ENCODE measurements around the gene ADAMTS4. TPM values are rescaled to one million over a fixed set of nuclear protein-coding genes. Genes with fewer than 3 reads are reported as not detected.

ADAMTS4 gene
- total and polyA plus RNA-seq, 2 donors (not counting 1 experiment from before 2014, with no cell fraction given), result 1.0 to 1.3 TPM

- Histone ChIP-seq H4K20me1 (ENCODE audit: control insufficient read depth, extremely low read depth, insufficient read depth, low read length) (no peaks in the 10 kb centered on the region), H3K4me1 (ENCODE audit: control insufficient read depth, extremely low read depth, insufficient read depth, low read length) (peaks cover 9% of the 10 kb centered on the region), H3K9me3 (ENCODE audit: control insufficient read depth, insufficient read depth, low read depth, low read length) (no peaks in the 10 kb centered on the region), H3K9ac (ENCODE audit: insufficient read depth, low read length) (no peak overlapping the region), H3K4me3 (replicated peaks in 1 of 4; ENCODE audit: control extremely low read depth in 1 of 4, insufficient read depth in 1 of 4, low read depth in 3 of 4, low read length in 4 of 4) (no peak overlapping the region), H3K27ac (ENCODE audit: insufficient read depth, low read length) (no peak overlapping the region), H3K36me3 (ENCODE audit: control insufficient read depth, insufficient read depth, low read length) (peaks cover 16% of the 10 kb centered on the region), H3K4me2 (ENCODE audit: extremely low read depth, insufficient read depth, low read length) (no peak overlapping the region), H3K79me2 (ENCODE audit: control insufficient read depth, insufficient read depth, low read length) (peaks cover 4% of the 10 kb centered on the region), H3K27me3 (ENCODE audit: control insufficient read depth, insufficient read depth, low read length) (no peaks in the 10 kb centered on the region), H2AFZ (ENCODE audit: low read length) (no peak overlapping the region)
- DNase-seq (ENCODE audit: low read depth in 2 of 2), result no peak
- TF ChIP-seq EZH2 (IDR thresholded peaks at IDR 0.05; ENCODE audit: low read length, missing control alignments) (no peak), CTCF (conservative IDR thresholded peaks at IDR 0.05 in 1 of 2, IDR thresholded peaks at IDR 0.05 in 1 of 2; ENCODE audit: low read depth in 1 of 2, low read length in 2 of 2) (no peak)
Measured at GRCh38 chr1:161191971-161192370, 6.9 kb downstream of the ADAMTS4 start.

GRCh38 chr1:161190962-161191521 lies 7.8 kb downstream of the ADAMTS4 start:
- H3K4me3 ChIP-seq (replicated peaks in 1 of 4; ENCODE audit: control extremely low read depth in 1 of 4, insufficient read depth in 1 of 4, low read depth in 3 of 4, low read length in 4 of 4), result no peak overlapping the region
- peaks cover under 1% of the 10 kb centered on the region for H3K79me2 ChIP-seq (ENCODE audit: control insufficient read depth, insufficient read depth, low read length)
- no peaks in the 10 kb centered on the region for H3K27me3 ChIP-seq (ENCODE audit: control insufficient read depth, insufficient read depth, low read length)
- TF ChIP-seq EZH2 (IDR thresholded peaks at IDR 0.05; ENCODE audit: low read length, missing control alignments) (no peak), CTCF (conservative IDR thresholded peaks at IDR 0.05 in 1 of 2, IDR thresholded peaks at IDR 0.05 in 1 of 2; ENCODE audit: low read depth in 1 of 2, low read length in 2 of 2) (no peak)
- DNase-seq (ENCODE audit: low read depth in 2 of 2), result no peak
- no peak overlapping the region for H2AFZ ChIP-seq (ENCODE audit: low read length)
- no peaks in the 10 kb centered on the region for H4K20me1 ChIP-seq (ENCODE audit: control insufficient read depth, extremely low read depth, insufficient read depth, low read length)
- H3K36me3 ChIP-seq (ENCODE audit: control insufficient read depth, insufficient read depth, low read length), result peaks cover 14% of the 10 kb centered on the region
- no peaks in the 10 kb centered on the region for H3K4me1 ChIP-seq (ENCODE audit: control insufficient read depth, extremely low read depth, insufficient read depth, low read length)
- H3K4me2 ChIP-seq (ENCODE audit: extremely low read depth, insufficient read depth, low read length), result no peak overlapping the region
- no peaks in the 10 kb centered on the region for H3K9me3 ChIP-seq (ENCODE audit: control insufficient read depth, insufficient read depth, low read depth, low read length)
- no peak overlapping the region for H3K9ac ChIP-seq (ENCODE audit: insufficient read depth, low read length)
- no peak overlapping the region for H3K27ac ChIP-seq (ENCODE audit: insufficient read depth, low read length)

- Histone ChIP-seq H3K4me1 (ENCODE audit: control insufficient read depth, extremely low read depth, insufficient read depth, low read length) (peaks cover 2% of the 10 kb centered on the region), H3K27ac (ENCODE audit: insufficient read depth, low read length) (no peak overlapping the region), H3K9ac (ENCODE audit: insufficient read depth, low read length) (no peak overlapping the region), H4K20me1 (ENCODE audit: control insufficient read depth, extremely low read depth, insufficient read depth, low read length) (no peaks in the 10 kb centered on the region), H3K4me2 (ENCODE audit: extremely low read depth, insufficient read depth, low read length) (no peak overlapping the region), H3K9me3 (ENCODE audit: control insufficient read depth, insufficient read depth, low read depth, low read length) (no peaks in the 10 kb centered on the region), H3K27me3 (ENCODE audit: control insufficient read depth, insufficient read depth, low read length) (no peaks in the 10 kb centered on the region), H3K79me2 (ENCODE audit: control insufficient read depth, insufficient read depth, low read length) (no peaks in the 10 kb centered on the region), H3K4me3 (replicated peaks in 1 of 4; ENCODE audit: control extremely low read depth in 1 of 4, insufficient read depth in 1 of 4, low read depth in 3 of 4, low read length in 4 of 4) (no peak overlapping the region), H3K36me3 (ENCODE audit: control insufficient read depth, insufficient read depth, low read length) (peaks cover 14% of the 10 kb centered on the region), H2AFZ (ENCODE audit: low read length) (no peak overlapping the region)
- no peak for DNase-seq (ENCODE audit: low read depth in 2 of 2)
- TF ChIP-seq EZH2 (IDR thresholded peaks at IDR 0.05; ENCODE audit: low read length, missing control alignments) (no peak), CTCF (conservative IDR thresholded peaks at IDR 0.05 in 1 of 2, IDR thresholded peaks at IDR 0.05 in 1 of 2; ENCODE audit: low read depth in 1 of 2, low read length in 2 of 2) (no peak)
Measured at GRCh38 chr1:161189036-161189435, 9.8 kb downstream of the ADAMTS4 start.

Measured in fibroblast of lung (primary cell).